GM18505 (cell line): ENCODE data around the gene KLHL12.
"Not testable (repeated sequence)": the region's sequence is repeated elsewhere in the genome, so short reads cannot be mapped to it uniquely, and the experiment has no call there.

Experiments
- ATAC-seq: cut with Tn5 transposase; IDR thresholded peaks from one replicate; pipeline ENCODE4 v1.9.1; 2021; ENCODE audit not compliant: unreplicated experiment
- POLR2A ChIP-seq: IDR thresholded peaks from 4 replicates; pipeline ENCODE4 v1.6.1; 2011; ENCODE audit warnings: borderline replicate concordance; ENCODE audit not compliant: insufficient read depth, insufficient read length; ENCODE audit errors: extremely low read depth

KLHL12 gene

DNA sequence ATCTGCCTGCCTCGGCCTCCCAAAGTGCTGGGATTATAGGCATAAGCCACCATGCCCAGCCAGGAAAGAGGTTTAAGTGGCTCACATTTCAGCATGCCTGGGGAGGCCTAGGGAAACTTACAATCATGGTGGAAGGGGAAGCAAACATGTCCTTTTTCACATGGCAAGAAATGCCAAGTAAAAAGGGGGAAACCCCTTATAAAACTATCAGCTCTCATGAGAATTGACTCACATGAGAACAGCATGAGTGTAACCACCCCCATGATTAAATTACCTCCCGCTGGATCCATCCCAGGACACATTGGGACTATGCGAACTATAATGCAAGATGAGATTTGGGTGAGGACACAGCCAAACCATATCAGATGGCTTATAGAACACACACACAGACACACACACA lies 8.8 kb upstream of the KLHL12 start:
- ATAC-seq = no peak
- no peak for TF ChIP-seq POLR2A

DNA sequence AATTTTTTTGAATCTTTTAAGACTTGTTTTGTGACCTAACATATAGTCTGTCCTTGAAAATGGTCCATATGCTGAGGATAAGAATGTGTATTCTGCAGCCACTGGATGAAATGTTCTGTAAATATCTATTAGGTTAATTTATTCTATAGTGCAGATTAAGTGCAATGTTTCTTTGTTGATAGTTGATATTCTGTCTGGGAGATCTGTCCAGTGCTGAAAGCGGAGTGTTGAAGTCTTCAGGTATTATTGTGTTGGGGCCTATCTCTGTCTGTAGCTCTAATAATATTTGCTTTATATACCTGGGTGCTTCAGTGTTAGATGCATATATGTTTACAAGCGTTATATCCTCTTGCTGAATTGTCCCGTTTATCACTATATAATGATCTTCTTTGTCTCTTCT lies 7.7 kb upstream of the KLHL12 start:
- no peak for TF ChIP-seq POLR2A
- no peak for ATAC-seq

DNA sequence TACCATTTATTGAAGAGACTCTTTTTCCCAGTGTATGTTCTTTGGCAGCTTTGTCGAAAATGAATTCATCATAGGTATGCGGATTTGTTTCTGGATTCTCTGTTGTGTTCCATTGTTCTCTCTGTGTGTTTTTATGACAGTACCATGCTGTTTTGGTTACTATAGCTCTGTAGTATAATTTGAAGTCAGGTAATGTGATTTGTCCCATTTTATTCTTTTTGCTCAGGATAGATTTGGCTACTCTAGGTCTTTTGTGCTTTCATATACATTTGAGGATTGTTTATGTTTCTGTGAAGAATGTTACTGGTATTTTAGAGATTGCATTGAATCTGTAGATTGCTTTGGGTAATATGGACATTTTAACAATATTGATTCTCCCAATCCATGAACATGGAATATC lies 5.4 kb upstream of the KLHL12 start:
- no peak for TF ChIP-seq POLR2A
- ATAC-seq = no peak

DNA sequence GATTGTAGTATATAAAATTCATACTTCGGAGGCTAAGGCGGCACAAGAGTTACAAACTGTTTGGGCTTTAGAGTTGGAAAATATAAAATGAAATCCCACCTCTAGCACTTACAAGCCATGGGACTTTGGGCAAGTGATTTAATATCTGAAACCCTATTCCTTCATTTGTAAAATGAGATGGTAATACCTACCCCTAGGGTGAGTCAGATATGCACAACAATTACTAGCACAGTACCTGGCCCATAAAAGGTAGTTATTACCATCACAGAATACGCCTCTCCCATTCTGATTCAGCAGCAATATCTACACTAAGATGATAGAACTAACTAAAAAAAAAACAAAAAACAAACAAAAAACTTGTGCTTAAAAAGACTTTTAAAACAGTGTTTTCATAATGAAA lies 3.5 kb downstream of the KLHL12 start:
- no peak for ATAC-seq
- TF ChIP-seq POLR2A = no peak

DNA sequence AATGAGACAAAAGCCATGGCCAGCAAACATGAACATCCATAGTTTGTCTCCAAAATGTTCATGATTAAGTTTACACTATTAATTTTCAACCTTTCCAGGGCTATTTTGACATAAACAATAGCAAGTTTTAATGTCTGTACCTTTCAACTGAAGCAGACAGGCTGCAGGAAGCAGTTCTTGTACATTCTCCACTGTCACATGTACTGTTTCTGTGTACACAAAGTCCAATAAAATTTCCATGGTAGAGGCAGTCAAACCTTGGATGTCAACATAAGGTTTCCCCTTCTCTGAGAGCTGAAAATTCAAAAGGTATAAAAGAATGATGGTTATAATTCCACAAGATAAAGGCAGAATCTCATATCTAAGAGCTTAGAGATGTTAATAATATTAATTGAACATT lies 7.4 kb downstream of the KLHL12 start:
- ATAC-seq = no peak
- TF ChIP-seq POLR2A = no peak

DNA sequence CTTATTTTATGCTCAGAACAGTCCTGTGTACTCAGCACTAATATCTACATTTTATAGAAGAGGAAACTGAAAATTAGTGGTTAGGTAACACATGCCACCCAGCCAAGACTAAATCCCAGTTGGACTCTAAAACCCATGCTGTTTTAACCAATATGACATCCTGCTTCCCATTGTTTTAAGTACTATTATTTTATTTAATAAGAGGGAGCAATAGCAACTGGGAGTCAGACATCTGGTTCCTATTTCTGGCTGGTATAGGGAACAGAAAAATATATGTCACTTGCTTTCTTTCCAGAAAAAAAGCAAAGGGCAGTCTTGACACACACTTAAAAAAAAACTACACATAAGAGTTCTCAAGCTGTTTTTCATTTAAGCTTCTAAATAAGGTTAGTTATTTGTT lies 11.9 kb downstream of the KLHL12 start:
- TF ChIP-seq POLR2A = no peak
- no peak for ATAC-seq

DNA sequence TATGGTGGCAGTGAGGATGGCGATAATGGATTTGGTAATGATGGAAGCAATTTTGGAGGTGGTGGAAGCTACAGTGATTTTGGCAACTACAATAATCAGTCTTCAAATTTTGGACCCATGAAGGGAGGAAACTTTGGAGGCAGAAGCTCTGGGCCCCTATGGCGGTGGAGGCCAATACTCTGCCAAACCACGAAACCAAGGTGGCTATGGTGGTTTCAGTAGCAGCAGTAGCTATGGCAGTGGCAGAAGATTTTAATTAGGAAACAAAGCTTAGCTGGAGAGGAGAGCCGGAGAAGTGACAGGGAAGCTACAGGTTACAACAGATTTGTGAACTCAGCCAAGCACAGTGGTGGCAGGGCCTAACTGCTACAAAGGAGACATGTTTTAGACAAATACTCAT lies 14.6 kb downstream of the KLHL12 start:
- not testable (repeated sequence) for ATAC-seq

DNA sequence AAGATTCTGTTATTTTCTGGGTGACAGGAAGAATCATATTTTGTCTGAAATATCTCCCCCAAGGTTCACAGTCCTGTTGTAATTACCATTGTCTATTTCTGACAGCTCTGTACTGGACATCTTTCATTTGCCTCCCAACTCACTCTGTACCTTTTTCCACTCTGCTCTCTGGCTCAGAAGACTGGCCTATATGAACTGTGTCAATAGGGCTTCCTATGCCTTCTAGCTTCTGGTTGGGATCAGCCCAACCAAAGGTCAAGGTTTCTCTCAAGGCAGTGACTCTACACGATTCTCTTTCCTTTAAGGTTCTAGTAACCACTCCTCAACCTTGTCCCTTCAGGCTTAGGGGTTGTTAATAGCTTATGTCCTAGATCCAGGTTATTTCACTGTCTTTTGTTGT lies 17.5 kb downstream of the KLHL12 start:
- no peak for TF ChIP-seq POLR2A
- ATAC-seq = no peak

DNA sequence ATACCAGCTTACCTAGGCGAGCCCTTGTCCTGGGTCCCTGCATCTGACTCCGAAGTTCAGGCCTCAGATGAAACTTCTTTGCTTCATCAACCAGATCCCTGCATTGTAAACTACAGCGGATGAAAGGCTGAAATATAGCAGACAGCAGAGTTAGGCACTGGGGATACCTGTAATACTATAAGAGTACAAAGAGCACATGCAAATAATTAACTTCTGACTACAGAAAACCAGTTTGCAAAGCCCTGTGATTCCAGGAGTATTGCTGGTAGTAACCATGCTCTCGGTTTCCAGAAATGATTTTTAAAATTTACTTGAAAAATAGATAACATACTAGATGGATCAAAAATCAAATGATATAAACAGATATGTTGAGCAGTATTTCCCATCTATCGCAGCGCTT lies 18.0 kb downstream of the KLHL12 start:
- TF ChIP-seq POLR2A = no peak
- no peak for ATAC-seq

DNA sequence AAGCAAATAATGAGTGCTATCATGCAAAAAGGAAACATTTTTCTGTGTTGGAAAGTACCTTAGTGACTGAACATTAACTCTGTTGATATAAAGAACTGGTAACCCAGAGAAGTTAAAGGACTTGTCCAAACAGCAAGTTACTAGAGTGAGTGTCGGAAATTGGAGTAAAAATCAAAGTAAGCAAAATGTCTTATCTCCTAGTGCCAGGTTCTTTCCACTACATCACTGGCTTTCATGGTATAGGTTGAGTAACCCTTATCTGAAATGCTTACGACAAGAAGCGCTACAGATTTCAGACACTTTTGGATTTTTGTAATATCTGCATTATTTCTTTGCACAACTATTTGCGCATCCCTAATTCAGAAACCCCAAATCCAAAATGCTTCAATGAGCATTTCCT lies 21.7 kb downstream of the KLHL12 start:
- TF ChIP-seq POLR2A = no peak
- no peak for ATAC-seq

DNA sequence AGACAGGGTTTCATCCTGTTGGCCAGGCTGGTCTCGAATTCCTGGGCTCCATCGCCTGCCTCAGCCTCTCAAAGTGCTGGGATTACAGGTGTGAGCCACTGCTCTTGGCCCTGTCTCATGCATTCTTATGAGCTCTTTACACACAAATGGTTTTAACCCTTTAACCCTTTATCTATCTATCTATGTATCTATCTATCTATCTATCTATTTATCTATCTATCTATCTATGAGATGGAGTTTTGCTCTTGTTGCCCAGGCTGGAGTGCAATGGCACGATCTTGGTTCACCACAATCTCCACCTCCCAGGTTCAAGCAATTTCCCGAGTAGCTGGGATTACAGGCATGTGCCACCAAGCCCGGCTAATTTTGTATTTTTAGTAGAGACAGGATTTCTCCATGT lies 23.2 kb downstream of the KLHL12 start:
- not testable (repeated sequence) for ATAC-seq

DNA sequence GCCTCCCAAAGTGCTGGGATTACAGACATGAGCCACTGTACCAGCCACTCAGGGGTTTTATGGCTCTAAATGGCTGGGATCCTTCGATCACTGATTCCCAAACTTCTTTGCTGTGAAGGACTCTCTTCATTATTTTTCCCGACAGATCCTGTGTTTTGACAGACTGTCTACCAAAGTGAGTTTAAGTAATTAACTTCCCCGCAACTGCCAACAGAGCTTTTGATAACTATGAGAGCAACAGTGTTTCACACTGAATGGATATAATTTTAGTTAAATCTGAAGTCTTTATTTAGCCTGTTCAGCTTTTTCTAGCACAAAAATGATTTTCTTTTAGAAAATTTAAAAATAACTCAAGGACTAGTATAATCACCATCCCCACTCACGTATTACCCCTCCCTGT lies 25.5 kb downstream of the KLHL12 start:
- no peak for TF ChIP-seq POLR2A
- ATAC-seq = no peak

DNA sequence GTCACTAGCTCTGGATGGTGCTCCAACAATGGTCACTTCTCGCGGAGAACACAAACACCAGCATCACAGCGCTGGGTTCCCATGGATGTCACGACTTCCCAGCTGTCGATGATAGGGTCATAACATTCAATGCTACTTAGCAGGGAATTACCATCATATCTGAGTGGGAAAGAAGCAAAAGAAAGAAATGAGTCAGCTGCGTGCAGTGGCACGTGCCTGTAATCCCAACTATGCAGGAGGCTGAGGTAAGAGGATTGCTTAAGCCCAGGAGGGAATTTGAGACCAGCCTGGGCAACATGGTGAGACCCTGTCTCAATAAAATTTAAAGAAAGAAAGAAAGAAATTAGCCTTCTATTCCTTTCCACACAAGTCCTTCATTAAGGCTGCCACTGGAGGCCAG lies 34.5 kb downstream of the KLHL12 start:
- no peak for ATAC-seq
- no peak for TF ChIP-seq POLR2A

DNA sequence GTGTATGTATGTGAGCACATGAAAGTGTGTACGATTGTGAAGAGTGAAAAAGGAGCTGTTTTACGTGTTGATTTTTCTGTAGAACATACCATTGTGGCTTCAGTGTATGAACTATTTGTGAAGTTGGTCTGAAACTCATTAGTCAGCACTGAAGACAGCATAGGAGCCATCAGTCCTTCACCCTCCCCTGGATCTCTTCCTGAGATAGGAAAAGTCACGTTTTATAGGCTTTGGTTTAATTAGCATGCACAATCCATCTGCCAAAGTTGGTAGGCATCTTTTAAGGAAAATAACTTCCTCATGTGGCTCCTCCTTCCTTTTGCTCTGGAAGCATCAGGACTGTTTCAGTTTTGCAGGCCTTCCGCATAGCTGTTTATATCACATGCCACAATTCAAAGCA lies 36.6 kb downstream of the KLHL12 start:
- TF ChIP-seq POLR2A = no peak
- no peak for ATAC-seq

DNA sequence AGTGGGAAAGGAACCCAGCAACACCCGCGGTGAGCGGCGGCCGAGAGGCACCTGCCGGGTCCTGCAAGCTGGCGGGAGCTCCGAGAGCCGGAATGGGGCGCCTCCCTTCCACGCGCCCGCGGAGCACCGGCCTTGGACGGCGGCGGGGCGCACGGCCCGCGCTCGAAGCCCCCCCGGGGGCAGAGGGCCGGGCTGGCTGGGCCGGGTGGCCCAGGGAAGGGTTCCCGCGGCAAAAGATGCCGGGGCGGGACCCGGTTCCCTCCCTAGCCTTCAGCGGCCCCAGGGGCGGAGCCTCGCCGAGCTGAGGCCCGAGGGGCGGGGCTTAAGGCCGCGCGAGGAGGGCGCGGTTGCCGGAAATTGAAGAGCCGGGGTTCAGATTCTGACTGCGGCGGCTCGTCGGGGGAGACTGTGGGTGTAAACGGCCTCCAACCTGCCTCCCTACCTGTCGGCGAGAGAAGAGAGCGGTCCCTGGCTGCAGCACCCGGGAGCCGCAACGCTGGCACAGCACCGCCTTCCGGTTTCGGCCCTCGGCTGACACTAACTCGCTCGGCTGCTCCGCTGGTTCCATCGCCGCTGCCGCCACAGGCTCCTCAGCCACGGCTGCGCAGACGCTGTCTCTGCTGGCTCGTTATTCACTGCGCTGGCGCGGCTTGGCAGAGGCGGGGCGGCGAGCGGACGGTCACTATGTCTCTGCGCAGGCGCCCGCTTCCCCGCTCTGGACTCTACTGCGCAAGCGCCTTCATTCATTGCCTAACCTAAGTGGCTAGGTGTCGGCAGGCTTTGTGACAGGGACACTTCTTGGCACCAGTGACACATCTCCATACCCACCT lies 38.3 kb downstream of the KLHL12 start, which contains the start of gene RABIF:
Gene RABIF (minus strand): TSS at position 619 of the 830 bp plus-strand sequence. CDS start 51 bp downstream, at position 568.
- peak; percentile 86 for ATAC-seq
- peak; percentile 98 for TF ChIP-seq POLR2A
